ENCODE results near the gene NUP35.

The NUP35 gene

GRCh38 chr2:183093857-183094657, 30.2 kb upstream of the NUP35 start:
- no peak for TF ChIP-seq POLR2A (IDR thresholded peaks at IDR 0.05; ENCODE audit: low read depth, low read length)
- no peak for TF ChIP-seq TAF1 (IDR thresholded peaks at IDR 0.05; ENCODE audit: borderline replicate concordance, low read depth, low read length)
- TF ChIP-seq POLR2AphosphoS5 (IDR thresholded peaks at IDR 0.05; ENCODE audit: low read depth, low read length), result no peak
- no peak for DNase-seq (ENCODE audit: insufficient read length)
- FAIRE-seq, result peak; percentile 40

- FAIRE-seq, result no peak
Observed at GRCh38 chr2:183105402-183106134, 18.7 kb upstream of the NUP35 start.

GRCh38 chr2:183112577-183112976, 11.7 kb upstream of the NUP35 start:
- TF ChIP-seq POLR2AphosphoS5 (IDR thresholded peaks at IDR 0.05; ENCODE audit: low read depth, low read length), result no peak
- no peak for TF ChIP-seq POLR2A (IDR thresholded peaks at IDR 0.05; ENCODE audit: low read depth, low read length)
- no peak for TF ChIP-seq TAF1 (IDR thresholded peaks at IDR 0.05; ENCODE audit: borderline replicate concordance, low read depth, low read length)
- FAIRE-seq (no peak), DNase-seq (ENCODE audit: insufficient read length) (no peak)

More at GRCh38 chr2:183105402-183106134, 18.7 kb upstream of the NUP35 start:
- TF ChIP-seq POLR2AphosphoS5 (IDR thresholded peaks at IDR 0.05; ENCODE audit: low read depth, low read length) (no peak), POLR2A (IDR thresholded peaks at IDR 0.05; ENCODE audit: low read depth, low read length) (no peak), TAF1 (IDR thresholded peaks at IDR 0.05; ENCODE audit: borderline replicate concordance, low read depth, low read length) (no peak)
- no peak for DNase-seq (ENCODE audit: insufficient read length)

- TF ChIP-seq POLR2A (IDR thresholded peaks at IDR 0.05; ENCODE audit: low read depth, low read length), result no peak
- no peak for TF ChIP-seq POLR2AphosphoS5 (IDR thresholded peaks at IDR 0.05; ENCODE audit: low read depth, low read length)
- TF ChIP-seq TAF1 (IDR thresholded peaks at IDR 0.05; ENCODE audit: borderline replicate concordance, low read depth, low read length), result no peak
- DNase-seq (ENCODE audit: insufficient read length) (no peak), FAIRE-seq (no peak)
Observed at GRCh38 chr2:183113630-183114029, 10.6 kb upstream of the NUP35 start.

- FAIRE-seq (no peak), DNase-seq (ENCODE audit: insufficient read length) (no peak)
- TF ChIP-seq POLR2AphosphoS5 (IDR thresholded peaks at IDR 0.05; ENCODE audit: low read depth, low read length) (no peak), POLR2A (IDR thresholded peaks at IDR 0.05; ENCODE audit: low read depth, low read length) (no peak), TAF1 (IDR thresholded peaks at IDR 0.05; ENCODE audit: borderline replicate concordance, low read depth, low read length) (no peak)
Observed at GRCh38 chr2:183117226-183117625, 7.0 kb upstream of the NUP35 start.

- peak; percentile 74 for FAIRE-seq
- DNase-seq (ENCODE audit: insufficient read length), result no peak
- TF ChIP-seq POLR2AphosphoS5 (IDR thresholded peaks at IDR 0.05; ENCODE audit: low read depth, low read length), result no peak
- TF ChIP-seq TAF1 (IDR thresholded peaks at IDR 0.05; ENCODE audit: borderline replicate concordance, low read depth, low read length), result no peak
Observed at GRCh38 chr2:183123117-183123958, 905 bp upstream of the NUP35 start.

- FAIRE-seq, result no peak
- no peak for DNase-seq (ENCODE audit: insufficient read length)
- TF ChIP-seq POLR2A (IDR thresholded peaks at IDR 0.05; ENCODE audit: low read depth, low read length) (no peak), POLR2AphosphoS5 (IDR thresholded peaks at IDR 0.05; ENCODE audit: low read depth, low read length) (no peak), TAF1 (IDR thresholded peaks at IDR 0.05; ENCODE audit: borderline replicate concordance, low read depth, low read length) (no peak)
Observed at GRCh38 chr2:183123959-183124221, 353 bp upstream of the NUP35 start.

GRCh38 chr2:183124957-183125255, 663 bp downstream of the NUP35 start:
- TF ChIP-seq TAF1 (IDR thresholded peaks at IDR 0.05; ENCODE audit: borderline replicate concordance, low read depth, low read length) (no peak), POLR2A (IDR thresholded peaks at IDR 0.05; ENCODE audit: low read depth, low read length) (no peak), POLR2AphosphoS5 (IDR thresholded peaks at IDR 0.05; ENCODE audit: low read depth, low read length) (no peak)
- DNase-seq (ENCODE audit: insufficient read length), result no peak
- FAIRE-seq, result no peak

GRCh38 chr2:183125659-183126341, 1.6 kb downstream of the NUP35 start:
- DNase-seq (ENCODE audit: insufficient read length) (no peak), FAIRE-seq (no peak)
- no peak for TF ChIP-seq POLR2A (IDR thresholded peaks at IDR 0.05; ENCODE audit: low read depth, low read length)

- FAIRE-seq (no peak), DNase-seq (ENCODE audit: insufficient read length) (no peak)
- TF ChIP-seq POLR2A (IDR thresholded peaks at IDR 0.05; ENCODE audit: low read depth, low read length), result no peak
- TF ChIP-seq TAF1 (IDR thresholded peaks at IDR 0.05; ENCODE audit: borderline replicate concordance, low read depth, low read length), result no peak
Observed at GRCh38 chr2:183126635-183127034, 2.4 kb downstream of the NUP35 start.

- FAIRE-seq, result no peak
- TF ChIP-seq POLR2AphosphoS5 (IDR thresholded peaks at IDR 0.05; ENCODE audit: low read depth, low read length), result no peak
- no peak for TF ChIP-seq TAF1 (IDR thresholded peaks at IDR 0.05; ENCODE audit: borderline replicate concordance, low read depth, low read length)
- no peak for DNase-seq (ENCODE audit: insufficient read length)
Observed at GRCh38 chr2:183134016-183134415, 9.8 kb downstream of the NUP35 start.

Measured in GM12892 (cell line).